Stromal cell of bone marrow (primary cell): ENCODE data around the gene ELANE.

Experiments used
- DNase-seq: peaks from one replicate; pipeline ENCODE4 v3.0.0-alpha.2; 2012; ENCODE audit warnings: low read depth

ELANE gene

DNA sequence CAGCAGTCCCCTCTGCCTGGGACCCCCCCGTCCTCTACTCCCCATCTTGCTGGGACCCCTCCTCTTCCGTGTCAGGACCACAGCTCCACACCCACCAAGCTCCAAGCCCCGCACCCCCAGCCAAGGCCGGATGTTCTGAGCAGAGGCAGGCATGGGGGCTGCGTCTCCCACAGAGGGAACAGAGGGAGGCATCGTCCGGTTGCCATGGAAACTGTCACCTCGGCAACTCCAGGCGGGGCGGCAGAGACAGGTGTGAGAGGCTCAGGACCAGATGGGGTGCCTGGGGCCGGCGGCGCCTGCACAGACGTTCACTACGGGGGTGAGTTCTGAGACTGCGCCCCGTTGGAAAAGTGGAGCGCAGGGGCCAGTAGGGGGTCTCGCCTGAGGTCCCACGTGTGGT, 46.6 kb downstream of the ELANE start:
- DNase-seq, result no peak

DNA sequence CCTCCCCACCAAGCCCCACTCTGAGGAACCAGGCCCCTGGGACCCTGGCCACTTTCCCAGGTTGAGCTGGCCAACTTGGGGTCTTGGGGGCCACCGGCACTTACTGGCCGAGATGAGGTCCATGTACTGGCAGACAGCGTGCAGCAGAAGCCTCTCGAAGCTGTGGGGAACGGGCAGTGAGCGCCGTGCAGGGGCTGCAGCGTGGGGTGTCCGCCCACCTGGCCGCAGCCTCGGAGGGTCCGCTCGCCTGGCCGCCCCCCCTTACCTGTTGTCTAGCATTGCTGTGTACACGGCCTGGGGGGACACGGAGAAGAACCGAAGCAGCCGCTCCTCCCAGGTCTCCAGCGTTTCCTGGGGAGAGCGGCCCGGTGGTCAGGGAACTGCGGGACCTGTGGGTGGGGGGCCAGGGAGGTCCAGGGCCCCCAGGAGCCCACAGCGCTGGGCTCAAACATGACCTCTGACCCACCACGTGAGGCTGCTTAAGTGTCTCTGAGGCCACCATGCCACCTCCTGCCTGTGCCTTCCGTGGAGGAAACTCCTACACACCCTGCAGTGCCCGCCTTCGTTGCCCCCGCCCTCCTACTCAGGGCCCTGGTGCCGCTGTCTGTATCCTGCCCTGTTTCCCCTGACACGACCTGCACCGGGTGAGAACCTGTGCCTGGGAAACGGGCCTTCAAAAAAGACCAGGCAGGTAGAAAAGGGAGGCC, 47.4 kb downstream of the ELANE start:
- no peak for DNase-seq

DNA sequence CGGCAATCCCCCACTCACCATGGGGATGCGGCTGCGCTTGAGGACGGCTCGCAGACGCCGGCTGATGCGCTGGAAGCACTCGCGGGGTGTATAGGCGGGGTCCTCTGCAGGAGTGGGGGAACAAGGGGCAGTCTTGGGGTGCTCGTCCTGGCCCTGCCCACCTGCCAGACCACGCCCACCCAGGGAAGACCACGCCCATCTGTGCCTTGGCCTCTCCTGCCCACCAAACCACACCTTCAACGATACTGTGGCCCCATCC, 47.9 kb downstream of the ELANE start:
- no peak for DNase-seq

DNA sequence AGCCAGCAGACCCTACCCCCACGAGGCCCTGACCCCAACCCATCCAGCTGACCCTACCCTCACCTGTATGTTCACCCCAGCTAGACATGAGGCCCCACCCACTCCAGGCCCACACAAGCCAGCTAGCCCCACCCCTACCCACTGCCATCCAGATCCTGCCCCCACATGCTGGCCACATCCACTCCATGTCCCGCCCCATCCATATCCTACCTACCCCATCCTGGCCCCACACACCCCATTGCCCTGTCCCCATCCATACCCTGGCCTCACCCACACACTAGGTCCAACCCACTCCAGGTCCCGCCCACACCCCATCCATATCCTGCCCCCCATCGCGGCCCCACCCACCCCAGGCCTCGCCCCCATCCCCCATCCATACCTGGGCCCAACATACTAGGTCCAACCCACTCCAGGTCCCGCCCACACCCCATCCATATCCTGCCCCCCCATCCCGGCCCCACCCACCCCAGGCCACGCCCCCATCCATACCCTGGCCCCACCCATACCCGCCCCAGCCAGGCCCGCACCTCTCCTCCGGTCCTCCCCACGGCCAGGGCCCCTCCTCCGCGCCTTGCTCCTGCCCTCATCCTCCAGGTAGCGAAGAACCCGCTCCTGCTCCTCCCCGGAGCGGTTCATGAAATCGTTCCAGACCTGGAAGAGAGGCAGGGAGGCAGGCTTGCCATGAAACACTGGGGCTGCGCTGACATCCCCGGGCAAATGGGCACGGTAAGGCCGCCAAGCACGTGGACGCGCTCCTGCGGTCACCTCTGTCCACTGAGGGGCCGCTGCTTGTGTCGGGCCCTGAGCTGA, 48.4 kb downstream of the ELANE start:
- DNase-seq, result no peak

DNA sequence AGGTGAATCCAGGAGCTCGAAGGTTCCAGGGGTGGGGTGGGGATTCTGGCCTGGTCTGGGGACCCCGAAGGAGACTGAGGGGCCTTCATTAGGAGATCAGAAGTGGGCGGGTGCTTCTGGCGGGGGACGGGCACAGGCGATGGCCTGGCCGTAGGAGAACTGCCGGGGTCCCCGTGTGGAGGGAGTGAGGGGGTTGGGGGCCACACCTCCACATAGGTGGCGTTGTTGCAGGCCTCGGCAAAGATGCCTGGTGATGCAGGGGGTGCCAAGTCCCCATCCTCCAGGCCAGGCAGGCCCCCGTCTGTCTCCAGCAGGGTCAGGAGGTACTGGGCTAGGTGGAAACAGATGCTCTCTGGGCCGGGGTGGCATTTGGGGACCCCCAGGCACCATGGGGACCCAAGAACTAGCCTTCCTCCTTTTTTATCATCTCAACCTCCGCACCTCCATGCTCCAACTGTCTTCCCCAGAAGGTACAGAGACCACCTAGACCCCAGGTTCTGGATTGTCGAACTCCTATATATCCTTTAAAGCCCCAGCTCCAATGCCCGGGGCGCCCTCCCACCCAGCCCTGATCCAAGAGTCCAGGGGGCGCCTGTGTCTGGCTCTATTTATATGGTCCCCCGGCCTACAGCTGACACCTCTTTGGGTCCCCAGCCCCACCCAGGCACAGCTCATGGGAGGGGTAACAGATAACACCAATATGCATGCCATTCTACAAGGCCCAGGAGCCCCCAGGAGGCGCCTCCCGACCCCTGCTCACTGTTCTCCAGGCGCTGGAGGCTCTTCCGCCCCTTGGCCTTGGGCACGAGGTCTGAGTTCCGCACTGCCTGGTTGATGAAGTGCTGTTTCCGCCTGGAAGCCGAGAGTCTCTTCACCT, 49.4 kb downstream of the ELANE start:
- no peak for DNase-seq

DNA sequence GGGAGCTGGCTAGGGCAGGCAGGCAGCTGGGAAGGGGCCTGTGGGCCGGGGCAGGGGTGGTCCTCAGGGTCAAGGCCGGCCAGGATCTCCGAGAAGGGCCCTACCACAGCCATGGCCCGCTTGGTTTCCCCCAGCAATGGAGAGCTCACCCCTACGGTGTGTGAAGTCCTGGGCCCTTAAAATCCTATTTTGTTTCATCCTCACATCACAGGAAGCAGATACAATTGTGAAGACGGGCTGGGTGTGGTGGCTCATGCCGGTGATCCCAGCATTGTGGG, 49.9 kb downstream of the ELANE start:
- DNase-seq, result no peak

DNA sequence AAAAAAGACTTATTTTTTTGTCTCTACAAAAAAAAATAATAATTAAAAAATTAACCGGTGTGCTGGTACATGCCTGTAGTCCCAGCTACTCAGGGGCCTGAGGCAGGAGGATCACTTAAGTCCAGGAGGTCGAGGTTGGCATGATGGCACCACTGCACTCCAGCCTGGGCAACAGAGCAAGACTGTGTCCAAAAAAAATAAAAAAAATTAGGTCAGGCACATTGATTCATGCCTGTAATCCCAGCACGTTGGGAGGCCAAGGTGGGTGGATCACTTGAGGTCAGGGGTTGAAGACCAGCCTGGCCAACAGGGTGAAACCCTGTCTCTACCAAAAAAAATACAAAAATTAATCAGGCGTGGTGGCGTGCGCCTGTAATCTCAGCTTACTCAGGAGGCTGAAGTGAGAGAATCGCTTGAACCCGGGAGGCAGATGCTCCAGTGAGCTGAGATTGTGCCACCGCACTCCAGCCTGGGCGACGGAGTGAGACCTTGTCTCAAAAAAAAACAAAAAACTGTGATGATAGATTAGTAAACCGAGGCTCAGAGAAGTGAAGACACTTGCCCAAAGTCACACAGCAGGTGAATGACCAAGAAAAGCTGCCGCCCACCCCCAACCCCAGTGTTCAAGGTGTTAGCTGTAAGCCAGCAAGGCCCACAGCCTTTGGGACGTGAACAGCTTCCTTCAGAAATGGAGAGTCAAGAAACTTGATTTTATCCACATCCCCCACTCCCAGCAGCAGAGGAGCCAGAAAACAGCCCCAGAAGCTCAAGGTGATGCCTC, 50.5 kb downstream of the ELANE start:
- DNase-seq, result no peak

DNA sequence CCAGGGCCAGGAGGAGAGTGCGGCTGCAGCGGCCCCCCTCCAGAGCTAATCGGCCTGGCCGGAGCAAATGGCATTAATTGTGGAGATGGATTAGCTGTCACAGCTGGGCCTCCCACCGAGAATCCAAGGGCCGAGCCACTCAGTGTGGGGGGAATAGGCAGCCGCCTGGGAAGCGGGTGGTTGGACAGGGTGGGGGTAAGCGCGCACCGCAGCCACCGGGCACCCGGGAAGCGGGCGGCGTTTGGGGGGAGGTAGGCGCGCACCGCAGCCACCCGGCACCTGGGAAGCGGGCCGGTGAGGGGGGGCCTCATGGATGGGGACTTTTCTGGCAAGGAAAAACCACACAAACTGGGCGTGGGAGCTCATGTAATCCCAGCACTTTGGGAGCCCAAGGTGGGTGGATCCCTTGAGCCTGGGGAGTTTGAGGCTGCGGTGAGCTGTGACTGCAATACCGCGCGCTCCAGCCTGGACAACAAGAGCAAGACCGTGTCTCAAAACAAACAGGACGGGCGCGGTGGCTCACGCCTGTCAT, 51.2 kb downstream of the ELANE start:
- DNase-seq, result no peak

DNA sequence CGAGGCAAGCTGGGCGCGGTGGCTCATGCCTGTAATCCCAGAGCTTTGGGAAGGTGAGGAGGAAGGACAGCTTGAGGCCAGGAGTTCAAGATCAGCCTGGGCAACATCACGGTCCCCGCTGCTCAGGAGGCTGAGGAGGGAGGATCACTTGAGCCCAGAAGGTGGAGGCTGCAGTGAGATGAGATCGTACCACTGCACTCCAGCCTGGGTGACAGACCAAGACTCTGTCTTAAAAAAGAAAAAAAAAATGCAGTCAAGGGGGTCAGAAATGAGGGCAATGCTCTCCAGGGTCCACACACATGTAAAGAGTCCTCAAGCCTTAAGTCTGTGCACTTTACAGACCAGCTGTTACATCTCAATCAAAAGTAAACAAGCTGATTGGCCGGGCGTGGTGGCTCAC, 52.4 kb downstream of the ELANE start:
- DNase-seq, result no peak
